C4-2B (cell line): Measurements from ENCODE around the gene EPSTI1.

ENCODE experiments used
- H3K27ac ChIP-seq: fragments of 450-650 bp; 2 replicates; pipeline ENCODE4 v1.5.1; 2017
- ZFX ChIP-seq: fragments of 450-650 bp; IDR thresholded peaks from 2 replicates; pipeline ENCODE4 v1.6.1; 2017
- TF ChIP-seq, protein P1 (sequence below): fragments of 450-650 bp; conservative IDR thresholded peaks from 2 replicates; pipeline ENCODE4 v1.5.1; 2017; ENCODE audit warnings: mild to moderate bottlenecking

EPSTI1 gene

DNA sequence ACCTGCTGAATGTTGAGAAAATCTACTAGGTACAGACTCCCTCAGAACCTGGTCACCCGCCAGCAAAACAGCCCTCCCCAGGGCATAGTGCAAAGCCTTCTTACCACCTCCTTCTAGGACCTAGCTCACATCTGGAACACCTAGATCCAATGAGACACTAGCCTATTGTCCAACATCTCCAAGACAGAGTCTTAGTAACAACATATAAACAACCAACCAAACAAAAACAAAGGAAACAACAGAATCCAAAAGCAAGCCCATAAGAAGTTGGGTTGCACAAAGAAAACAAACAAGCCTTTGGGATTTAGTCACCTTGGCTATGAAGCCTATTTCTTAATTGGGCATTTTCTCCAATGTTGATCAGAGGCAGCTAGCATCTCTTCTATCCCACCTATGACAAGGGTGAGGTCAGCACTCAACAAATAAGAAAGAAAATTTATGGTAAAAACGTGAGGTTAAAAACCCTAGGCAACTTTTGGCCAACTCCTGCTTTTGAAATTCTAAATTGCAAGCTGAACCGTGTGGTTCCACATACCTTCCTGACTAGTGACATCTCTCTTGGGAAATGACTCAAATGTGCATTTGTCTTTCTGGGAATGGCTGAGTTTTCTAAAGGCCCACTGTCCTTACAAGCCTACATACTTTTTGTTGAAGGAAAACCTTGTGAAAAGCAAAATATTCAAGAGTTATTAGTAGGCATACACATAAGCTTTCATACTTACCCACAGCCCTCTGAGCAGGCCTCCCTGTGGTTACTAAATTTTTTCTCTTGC, 144.0 kb downstream of the EPSTI1 start:
- H3K27ac ChIP-seq: no peak overlapping the region
- no peak for TF ChIP-seq ZFX
- TF ChIP-seq, protein P1, sequence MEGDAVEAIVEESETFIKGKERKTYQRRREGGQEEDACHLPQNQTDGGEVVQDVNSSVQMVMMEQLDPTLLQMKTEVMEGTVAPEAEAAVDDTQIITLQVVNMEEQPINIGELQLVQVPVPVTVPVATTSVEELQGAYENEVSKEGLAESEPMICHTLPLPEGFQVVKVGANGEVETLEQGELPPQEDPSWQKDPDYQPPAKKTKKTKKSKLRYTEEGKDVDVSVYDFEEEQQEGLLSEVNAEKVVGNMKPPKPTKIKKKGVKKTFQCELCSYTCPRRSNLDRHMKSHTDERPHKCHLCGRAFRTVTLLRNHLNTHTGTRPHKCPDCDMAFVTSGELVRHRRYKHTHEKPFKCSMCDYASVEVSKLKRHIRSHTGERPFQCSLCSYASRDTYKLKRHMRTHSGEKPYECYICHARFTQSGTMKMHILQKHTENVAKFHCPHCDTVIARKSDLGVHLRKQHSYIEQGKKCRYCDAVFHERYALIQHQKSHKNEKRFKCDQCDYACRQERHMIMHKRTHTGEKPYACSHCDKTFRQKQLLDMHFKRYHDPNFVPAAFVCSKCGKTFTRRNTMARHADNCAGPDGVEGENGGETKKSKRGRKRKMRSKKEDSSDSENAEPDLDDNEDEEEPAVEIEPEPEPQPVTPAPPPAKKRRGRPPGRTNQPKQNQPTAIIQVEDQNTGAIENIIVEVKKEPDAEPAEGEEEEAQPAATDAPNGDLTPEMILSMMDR: no peak

DNA sequence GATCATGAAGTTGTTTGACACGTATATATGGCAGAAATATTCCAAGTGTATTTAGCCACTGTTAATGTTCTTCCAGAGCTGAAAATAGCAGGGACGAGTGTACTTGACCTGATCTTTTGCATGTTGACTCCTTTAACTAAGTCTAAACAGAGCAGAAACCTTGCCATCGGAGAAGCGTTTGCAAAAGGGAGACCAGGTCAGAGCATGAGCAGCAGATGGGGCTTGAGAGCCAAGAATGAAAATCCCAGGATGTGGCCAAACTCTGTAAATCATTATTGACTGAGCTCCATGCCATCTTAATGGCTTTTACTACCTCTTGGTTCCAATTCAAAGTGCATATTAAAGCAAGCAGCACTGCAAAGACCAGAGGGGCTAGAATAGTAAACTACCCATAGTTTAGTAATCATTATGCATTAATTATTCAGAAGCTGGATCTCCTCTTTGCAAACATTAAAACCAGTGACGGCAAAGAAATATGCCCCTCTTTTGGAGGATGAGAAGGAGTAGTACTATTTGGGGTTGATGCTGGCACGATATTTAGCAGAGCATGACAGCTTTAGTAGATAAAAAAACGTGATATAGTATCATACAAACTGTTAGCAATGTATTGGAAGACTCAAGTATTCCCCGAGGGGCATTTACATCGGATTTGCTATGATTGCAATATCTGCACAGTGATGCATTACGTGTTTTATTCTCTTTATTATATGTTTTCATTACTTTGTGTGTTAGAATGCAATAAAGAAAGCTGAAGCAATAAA, 154.9 kb downstream of the EPSTI1 start:
- no peak overlapping the region for H3K27ac ChIP-seq
- TF ChIP-seq, protein P1: peak; percentile 54
- TF ChIP-seq ZFX: no peak
